ENCODE measurements around the gene TEX19.
A peak's percentile ranks its signal among the peaks of the same experiment; 100 is the strongest.
"Not testable (repeated sequence)": the region's sequence is repeated elsewhere in the genome, so short reads cannot be mapped to it uniquely, and the experiment has no call there.

The TEX19 gene

GRCh38 chr17:82407255-82407654 is 48.2 kb downstream of the TEX19 start:
- Histone ChIP-seq H3K4me1 (peaks cover 40% of the 10 kb centered on the region), H3K9ac (no peak overlapping the region), H3K27me3 (no peaks in the 10 kb centered on the region), H3K27ac (no peak overlapping the region), H3K9me3 (no peaks in the 10 kb centered on the region), H4K20me1 (peaks cover 88% of the 10 kb centered on the region), H3K4me3 (no peak overlapping the region), H3K36me3 (peaks cover 54% of the 10 kb centered on the region), H3K4me2 (peak overlapping the region; percentile 15; the same call in 1 of the 2 replicates)
- TF ChIP-seq Cebpa-rat (IDR thresholded peaks at IDR 0.05), result no peak

GRCh38 chr17:82408288-82408937 is 49.4 kb downstream of the TEX19 start:
- Histone ChIP-seq H3K4me2 (peak overlapping the region; percentile 15; the same call in 1 of the 2 replicates), H3K36me3 (peaks cover 45% of the 10 kb centered on the region), H3K4me3 (no peak overlapping the region), H3K4me1 (peaks cover 52% of the 10 kb centered on the region), H3K27ac (no peak overlapping the region), H3K9me3 (no peaks in the 10 kb centered on the region), H3K27me3 (no peaks in the 10 kb centered on the region), H4K20me1 (peaks cover 88% of the 10 kb centered on the region), H3K9ac (no peak overlapping the region)
- TF ChIP-seq Cebpa-rat (IDR thresholded peaks at IDR 0.05), result no peak

GRCh38 chr17:82408938-82409318 is 49.9 kb downstream of the TEX19 start:
- Histone ChIP-seq H4K20me1 (peaks cover 88% of the 10 kb centered on the region), H3K9ac (no peak overlapping the region), H3K27me3 (no peaks in the 10 kb centered on the region), H3K4me1 (peaks cover 56% of the 10 kb centered on the region), H3K4me3 (no peak overlapping the region), H3K9me3 (no peaks in the 10 kb centered on the region), H3K36me3 (peaks cover 45% of the 10 kb centered on the region), H3K27ac (no peak overlapping the region), H3K4me2 (no peak overlapping the region)
- no peak for TF ChIP-seq Cebpa-rat (IDR thresholded peaks at IDR 0.05)

- no peak for TF ChIP-seq Cebpa-rat (IDR thresholded peaks at IDR 0.05)
- Histone ChIP-seq H3K36me3 (peaks cover 38% of the 10 kb centered on the region), H3K4me1 (peaks cover 68% of the 10 kb centered on the region), H3K4me2 (peak overlapping the region; percentile 64), H3K27ac (no peak overlapping the region), H3K27me3 (no peaks in the 10 kb centered on the region), H3K9ac (no peak overlapping the region), H3K4me3 (no peak overlapping the region), H3K9me3 (no peaks in the 10 kb centered on the region), H4K20me1 (peaks cover 95% of the 10 kb centered on the region)
Measured at GRCh38 chr17:82410014-82410716, 51.1 kb downstream of the TEX19 start.

- Histone ChIP-seq H3K9ac (no peak overlapping the region), H3K4me1 (peaks cover 71% of the 10 kb centered on the region), H4K20me1 (peaks cover 100% of the 10 kb centered on the region), H3K27ac (no peak overlapping the region), H3K9me3 (no peaks in the 10 kb centered on the region), H3K4me3 (no peak overlapping the region), H3K36me3 (peaks cover 29% of the 10 kb centered on the region), H3K4me2 (peak overlapping the region; percentile 79), H3K27me3 (no peaks in the 10 kb centered on the region)
- no peak for TF ChIP-seq Cebpa-rat (IDR thresholded peaks at IDR 0.05)
Measured at GRCh38 chr17:82411396-82412053, 52.5 kb downstream of the TEX19 start.

GRCh38 chr17:82412081-82412480 is 53.0 kb downstream of the TEX19 start:
- not testable (repeated sequence) for H3K9ac ChIP-seq, H3K27ac ChIP-seq, H3K4me3 ChIP-seq, H3K27me3 ChIP-seq, H3K9me3 ChIP-seq
- Histone ChIP-seq H3K4me2 (peak overlapping the region; percentile 79), H3K4me1 (peaks cover 71% of the 10 kb centered on the region), H4K20me1 (peaks cover 100% of the 10 kb centered on the region), H3K36me3 (peaks cover 29% of the 10 kb centered on the region)

- H3K9me3 ChIP-seq, result no peaks in the 10 kb centered on the region
- peaks cover 100% of the 10 kb centered on the region for H4K20me1 ChIP-seq
- no peaks in the 10 kb centered on the region for H3K27me3 ChIP-seq
- peak overlapping the region; percentile 79 for H3K4me2 ChIP-seq
- no peak overlapping the region for H3K4me3 ChIP-seq
- no peak overlapping the region for H3K27ac ChIP-seq
- peaks cover 71% of the 10 kb centered on the region for H3K4me1 ChIP-seq
- TF ChIP-seq Cebpa-rat (IDR thresholded peaks at IDR 0.05), result no peak
- H3K9ac ChIP-seq, result no peak overlapping the region
- H3K36me3 ChIP-seq, result peaks cover 29% of the 10 kb centered on the region
Measured at GRCh38 chr17:82412535-82413520, 53.8 kb downstream of the TEX19 start.
